ENCODE measurements around the gene NPR1.

NPR1 gene

GRCh38 chr1:153671628-153672353 is 6.7 kb upstream of the NPR1 start:
- peak overlapping the region; percentile 53 for H3K27ac ChIP-seq
- TF ChIP-seq, protein P1, sequence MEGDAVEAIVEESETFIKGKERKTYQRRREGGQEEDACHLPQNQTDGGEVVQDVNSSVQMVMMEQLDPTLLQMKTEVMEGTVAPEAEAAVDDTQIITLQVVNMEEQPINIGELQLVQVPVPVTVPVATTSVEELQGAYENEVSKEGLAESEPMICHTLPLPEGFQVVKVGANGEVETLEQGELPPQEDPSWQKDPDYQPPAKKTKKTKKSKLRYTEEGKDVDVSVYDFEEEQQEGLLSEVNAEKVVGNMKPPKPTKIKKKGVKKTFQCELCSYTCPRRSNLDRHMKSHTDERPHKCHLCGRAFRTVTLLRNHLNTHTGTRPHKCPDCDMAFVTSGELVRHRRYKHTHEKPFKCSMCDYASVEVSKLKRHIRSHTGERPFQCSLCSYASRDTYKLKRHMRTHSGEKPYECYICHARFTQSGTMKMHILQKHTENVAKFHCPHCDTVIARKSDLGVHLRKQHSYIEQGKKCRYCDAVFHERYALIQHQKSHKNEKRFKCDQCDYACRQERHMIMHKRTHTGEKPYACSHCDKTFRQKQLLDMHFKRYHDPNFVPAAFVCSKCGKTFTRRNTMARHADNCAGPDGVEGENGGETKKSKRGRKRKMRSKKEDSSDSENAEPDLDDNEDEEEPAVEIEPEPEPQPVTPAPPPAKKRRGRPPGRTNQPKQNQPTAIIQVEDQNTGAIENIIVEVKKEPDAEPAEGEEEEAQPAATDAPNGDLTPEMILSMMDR (conservative IDR thresholded peaks at IDR 0.05): peak; percentile 17

GRCh38 chr1:153673511-153673910 is 5.0 kb upstream of the NPR1 start:
- TF ChIP-seq, protein P1 (conservative IDR thresholded peaks at IDR 0.05): no peak
- TF ChIP-seq ZFX (IDR thresholded peaks at IDR 0.05): no peak
- no peak overlapping the region for H3K27ac ChIP-seq

GRCh38 chr1:153677718-153678518 is 570 bp upstream of the NPR1 start:
- no peak overlapping the region for H3K27ac ChIP-seq
- TF ChIP-seq, protein P1 (conservative IDR thresholded peaks at IDR 0.05): peak; percentile 97
- no peak for TF ChIP-seq ZFX (IDR thresholded peaks at IDR 0.05)

- no peak for TF ChIP-seq ZFX (IDR thresholded peaks at IDR 0.05)
- TF ChIP-seq, protein P1 (conservative IDR thresholded peaks at IDR 0.05): no peak
- no peak overlapping the region for H3K27ac ChIP-seq
These were observed 1.0 kb downstream of the NPR1 start for GRCh38 chr1:153679337-153680119.

DNA sequence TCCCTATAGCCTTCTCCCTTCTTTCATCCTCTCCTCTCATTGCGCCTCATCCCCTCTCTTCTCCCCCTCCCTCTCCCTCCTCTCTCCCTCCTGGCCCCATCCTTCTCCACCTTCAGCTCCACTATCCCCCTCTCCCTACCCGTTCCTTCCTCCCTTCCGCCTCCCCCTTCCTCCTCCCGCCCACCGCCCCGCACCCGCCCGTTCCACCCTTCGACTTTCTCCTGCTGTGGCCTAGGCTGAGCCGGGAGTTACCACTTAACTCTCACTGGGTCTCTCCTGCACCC is 1.6 kb downstream of the NPR1 start:
- TF ChIP-seq, protein P1 (conservative IDR thresholded peaks at IDR 0.05): no peak
- no peak for TF ChIP-seq ZFX (IDR thresholded peaks at IDR 0.05)
- H3K27ac ChIP-seq: no peak overlapping the region

- no peak overlapping the region for H3K27ac ChIP-seq
- no peak for TF ChIP-seq ZFX (IDR thresholded peaks at IDR 0.05)
These were observed 4.2 kb downstream of the NPR1 start for GRCh38 chr1:153682730-153683129.

GRCh38 chr1:153683854-153684253 is 5.4 kb downstream of the NPR1 start:
- H3K27ac ChIP-seq: no peak overlapping the region
- no peak for TF ChIP-seq ZFX (IDR thresholded peaks at IDR 0.05)
- TF ChIP-seq, protein P1 (conservative IDR thresholded peaks at IDR 0.05): no peak

Measured in C4-2B (cell line).